Measurements from ENCODE around the gene NCLN.
"Not testable (repeated sequence)": the region's sequence is repeated elsewhere in the genome, so short reads cannot be mapped to it uniquely, and the experiment has no call there.

NCLN gene

GRCh38 chr19:3225169-3225485 lies 39.4 kb downstream of the NCLN start:
- DNase-seq (ENCODE audit: low read depth): no peak

DNA sequence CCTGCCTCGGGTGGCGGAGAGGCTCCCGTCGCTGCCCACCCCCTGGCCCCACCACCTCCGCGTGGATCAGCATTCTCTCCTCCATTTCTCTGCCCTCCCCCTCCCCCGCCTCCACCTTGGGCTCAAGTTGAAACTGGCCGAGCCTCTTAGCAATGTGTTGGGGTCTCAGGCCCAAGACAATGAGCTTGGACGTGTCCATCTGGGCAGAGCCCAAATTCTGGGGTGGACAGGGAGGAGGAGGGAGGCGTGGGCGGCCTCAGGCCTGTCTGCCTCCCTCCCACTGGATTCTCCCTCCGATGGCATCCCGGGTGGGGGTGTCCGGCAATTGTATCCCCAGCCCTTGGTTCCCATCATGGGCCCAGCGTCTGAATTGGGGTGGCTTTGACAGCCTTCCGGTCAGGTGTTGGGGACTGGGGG lies 40.0 kb downstream of the NCLN start:
- no peak for DNase-seq (ENCODE audit: low read depth)

DNA sequence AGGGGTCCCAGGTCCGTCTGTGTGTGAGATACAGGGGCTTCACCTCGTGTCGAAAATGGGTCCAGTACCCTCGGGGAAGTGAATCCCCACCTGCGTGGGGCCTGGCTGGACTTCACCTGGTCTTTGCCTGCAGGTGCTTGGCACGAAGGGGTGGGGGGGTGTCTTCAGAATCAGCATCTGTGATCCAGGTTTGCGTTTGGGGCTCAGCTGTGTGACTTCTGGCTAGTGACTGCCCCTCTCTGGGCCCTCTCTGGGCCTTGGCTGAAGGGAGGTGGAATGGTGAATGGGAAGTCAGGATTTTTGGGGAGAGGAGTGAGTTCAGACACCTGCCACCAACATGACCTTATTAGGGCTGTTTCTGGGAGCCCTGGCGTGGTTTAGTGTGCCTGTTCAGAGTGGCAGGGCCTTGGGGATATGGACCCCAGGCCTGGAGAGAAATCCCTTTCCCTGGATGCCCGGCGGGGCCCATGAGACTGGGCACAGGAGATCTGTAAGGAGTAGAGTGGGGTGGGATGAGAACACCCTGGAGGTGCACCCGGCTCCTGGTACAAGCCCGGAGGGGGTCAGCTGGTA lies 41.4 kb downstream of the NCLN start:
- no peak for DNase-seq (ENCODE audit: low read depth)

GRCh38 chr19:3229346-3229743 lies 43.6 kb downstream of the NCLN start:
- DNase-seq (ENCODE audit: low read depth): no peak

DNA sequence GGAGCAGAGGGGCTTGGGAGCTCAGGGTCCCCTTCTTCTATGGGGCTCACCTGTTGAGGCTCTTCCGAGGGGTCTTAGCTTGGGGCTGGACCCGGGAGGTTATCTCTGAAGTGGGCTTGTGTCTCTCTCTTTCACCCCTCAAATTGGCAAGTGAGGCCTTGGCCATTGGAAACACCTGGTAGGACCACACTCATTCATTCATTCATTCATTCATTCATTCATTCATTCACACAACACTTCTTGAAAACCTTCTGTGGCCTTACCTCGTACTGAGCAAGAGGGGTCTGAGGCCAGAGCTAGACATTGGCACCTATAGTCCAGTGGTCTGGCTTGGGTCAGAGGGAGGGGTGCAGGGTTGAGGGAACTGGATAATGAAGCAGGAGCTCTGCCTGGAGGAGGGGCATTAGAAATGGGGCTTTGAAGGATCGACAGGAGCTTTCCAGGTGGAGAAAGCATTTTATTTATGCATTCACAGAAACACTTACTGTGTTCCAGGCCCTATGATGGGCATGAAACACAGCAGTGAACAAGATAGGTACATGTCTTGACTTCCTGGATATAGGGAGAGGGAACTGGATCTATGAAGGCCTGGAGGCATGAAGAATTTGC lies 44.3 kb downstream of the NCLN start:
- no peak for DNase-seq (ENCODE audit: low read depth)

- DNase-seq (ENCODE audit: low read depth): no peak
Observed at GRCh38 chr19:3231288-3231687, 45.6 kb downstream of the NCLN start.

- DNase-seq (ENCODE audit: low read depth): no peak
Observed at GRCh38 chr19:3233116-3233515, 47.4 kb downstream of the NCLN start.

DNA sequence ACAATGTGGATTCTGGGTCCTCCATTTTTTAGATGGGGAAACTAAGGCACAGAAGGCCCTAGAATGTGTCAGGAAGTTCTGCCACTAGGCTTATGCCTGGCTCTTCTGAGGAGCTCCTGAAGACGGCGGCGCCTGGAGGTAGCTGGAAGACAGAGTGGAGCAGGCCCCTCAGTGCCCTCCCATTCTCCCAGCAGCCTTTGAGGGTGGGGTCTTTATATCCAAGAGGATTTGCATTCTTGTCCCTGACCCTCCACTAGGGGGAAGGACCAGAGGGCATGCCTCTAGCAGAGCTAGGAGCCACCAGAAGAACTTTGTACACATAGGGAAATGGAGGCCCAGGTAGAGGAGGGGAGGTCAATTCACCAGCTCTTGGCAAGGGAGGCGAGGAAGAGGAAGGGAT lies 48.1 kb downstream of the NCLN start:
- DNase-seq (ENCODE audit: low read depth): no peak

DNA sequence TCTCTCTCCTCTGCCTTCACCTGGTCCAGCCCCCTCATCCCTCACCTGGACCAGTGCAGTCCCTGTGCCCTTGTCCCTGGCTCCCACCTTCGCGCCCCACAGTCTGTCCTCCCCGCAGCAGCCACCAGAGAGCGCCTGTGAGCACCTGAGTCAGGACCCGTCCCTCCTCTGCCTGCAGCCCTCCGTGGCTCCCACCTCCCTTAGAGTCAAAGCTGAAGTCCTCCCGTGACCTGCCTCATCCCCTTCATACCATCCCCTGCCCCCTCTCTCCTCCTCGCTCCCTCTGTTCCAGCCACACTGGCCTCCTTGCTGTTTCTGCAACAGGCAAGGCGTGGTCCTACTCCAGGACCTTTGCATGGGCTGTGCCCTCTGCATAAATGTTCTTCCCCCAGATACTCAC lies 49.1 kb downstream of the NCLN start:
- DNase-seq (ENCODE audit: low read depth): no peak

GRCh38 chr19:3235604-3236003 lies 49.9 kb downstream of the NCLN start:
- DNase-seq (ENCODE audit: low read depth): not testable (repeated sequence)

GRCh38 chr19:3236272-3236671 lies 50.5 kb downstream of the NCLN start:
- no peak for DNase-seq (ENCODE audit: low read depth)

- DNase-seq (ENCODE audit: low read depth): no peak
Observed at GRCh38 chr19:3238066-3238561, 52.4 kb downstream of the NCLN start.

DNA sequence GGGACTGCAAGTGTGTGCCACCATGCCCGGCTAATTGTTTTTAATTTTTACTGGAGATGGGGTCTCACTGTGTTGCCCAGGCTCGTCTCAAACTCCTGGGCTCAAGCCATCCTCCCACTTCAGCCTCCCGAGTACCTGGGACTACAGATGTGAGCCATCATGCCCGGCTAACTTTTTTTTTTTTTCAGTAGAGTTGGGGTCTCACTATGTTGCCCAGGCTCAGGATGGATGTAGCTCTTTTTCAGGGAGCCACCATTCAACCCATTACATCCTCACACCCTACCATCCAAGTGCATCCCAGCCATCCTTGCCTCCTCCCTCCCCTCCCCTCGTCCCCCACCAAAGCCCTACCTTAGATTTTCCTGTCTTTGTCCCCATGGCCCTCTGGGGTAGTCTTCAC lies 53.6 kb downstream of the NCLN start:
- DNase-seq (ENCODE audit: low read depth): no peak

DNA sequence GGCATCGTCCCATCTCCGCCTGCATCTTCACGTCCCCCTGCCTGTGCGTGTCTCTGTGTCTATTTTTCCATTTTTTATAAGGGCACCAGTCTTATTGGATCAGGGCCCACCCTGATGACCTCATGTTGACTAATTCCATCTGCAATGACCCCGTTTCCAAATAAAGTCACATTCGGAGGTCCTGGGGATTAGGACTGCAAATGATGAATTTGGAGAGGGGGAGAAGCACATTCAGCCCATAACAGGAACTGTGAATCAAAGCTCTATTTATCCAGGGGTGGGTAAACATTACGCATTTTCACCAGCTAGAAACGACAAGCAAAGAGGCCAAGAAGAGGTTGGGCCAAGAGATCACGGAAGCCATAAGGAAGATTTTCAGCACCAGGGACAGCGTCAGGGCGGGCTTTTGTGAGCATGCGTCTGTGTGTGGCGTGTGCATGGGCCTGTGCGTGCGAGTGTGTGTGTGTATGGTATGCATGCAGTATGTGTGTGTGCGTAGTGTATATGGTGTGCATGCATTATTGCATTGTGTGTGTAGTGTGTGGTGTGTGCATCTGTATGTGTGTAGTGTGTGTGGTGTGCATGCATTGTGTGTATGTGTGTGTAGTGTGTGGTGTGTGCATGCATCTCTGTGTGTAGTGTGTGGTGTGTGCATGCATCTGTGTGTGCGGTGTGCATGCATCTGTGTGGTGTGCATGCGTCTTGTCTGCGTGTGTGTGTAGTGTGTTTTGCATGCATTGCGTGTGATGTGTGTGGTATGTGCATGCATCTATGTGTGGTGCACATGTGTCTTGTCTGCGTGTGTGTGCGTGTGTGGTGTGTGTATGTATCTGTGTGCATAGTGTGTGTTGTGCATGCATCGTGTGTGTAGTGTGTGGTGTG lies 58.3 kb downstream of the NCLN start:
- DNase-seq (ENCODE audit: low read depth): peak; percentile 10

- DNase-seq (ENCODE audit: low read depth): no peak
Observed at GRCh38 chr19:3245050-3245449, 59.3 kb downstream of the NCLN start.

DNA sequence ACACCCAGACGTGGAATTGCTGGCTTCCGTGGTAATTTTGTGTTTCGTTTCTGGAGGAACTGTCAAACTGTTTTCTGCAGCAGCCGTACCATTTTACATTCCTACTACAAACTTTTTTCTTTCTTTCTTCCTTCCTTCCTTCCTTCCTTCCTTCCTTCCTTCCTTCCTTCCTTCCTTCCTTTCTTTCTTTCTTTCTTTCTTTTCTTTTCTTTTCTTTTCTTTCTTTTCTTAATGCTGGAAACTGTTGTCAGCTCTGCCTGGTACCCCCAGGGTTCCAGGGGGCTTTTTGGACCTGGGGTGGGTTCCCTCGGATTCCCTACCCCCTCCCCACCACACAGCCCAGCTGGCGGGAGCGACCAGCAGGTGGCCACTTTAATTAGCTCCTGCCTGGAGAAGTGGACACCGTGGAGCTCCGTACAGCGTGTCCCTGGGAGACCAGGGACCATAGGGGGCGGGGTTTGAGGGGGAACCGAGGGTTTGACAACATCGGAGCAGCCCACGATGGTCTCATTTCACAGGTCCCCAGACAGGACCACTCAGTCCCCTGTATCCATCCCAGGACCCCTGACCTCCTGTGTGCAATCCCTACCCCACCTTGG lies 63.1 kb downstream of the NCLN start:
- DNase-seq (ENCODE audit: low read depth): no peak

GRCh38 chr19:3249408-3249807 lies 63.7 kb downstream of the NCLN start:
- DNase-seq (ENCODE audit: low read depth): no peak

GRCh38 chr19:3250675-3251074 lies 64.9 kb downstream of the NCLN start:
- no peak for DNase-seq (ENCODE audit: low read depth)

DNA sequence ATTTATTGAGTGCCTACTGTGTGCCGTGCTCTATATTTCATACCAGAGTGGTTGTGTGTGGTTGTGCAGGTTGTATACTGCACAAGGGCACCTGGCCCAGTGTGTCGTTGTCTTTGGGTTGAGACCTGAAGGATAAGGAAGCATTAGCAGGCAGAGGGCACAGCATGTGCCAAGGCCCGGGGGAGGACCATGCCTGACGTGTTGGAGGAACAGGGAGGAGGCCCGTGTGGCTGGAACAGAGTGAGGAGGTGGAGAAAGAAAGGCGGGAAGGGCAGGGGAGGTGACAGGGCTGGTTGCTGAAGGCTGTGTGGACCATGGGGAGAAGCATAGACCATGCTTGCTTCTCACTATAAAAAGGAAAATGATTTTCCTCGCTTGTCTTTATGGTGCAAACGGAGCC lies 65.5 kb downstream of the NCLN start:
- no peak for DNase-seq (ENCODE audit: low read depth)

- no peak for DNase-seq (ENCODE audit: low read depth)
Observed at GRCh38 chr19:3252650-3253049, 66.9 kb downstream of the NCLN start.

GRCh38 chr19:3253270-3253669 lies 67.5 kb downstream of the NCLN start:
- no peak for DNase-seq (ENCODE audit: low read depth)

DNA sequence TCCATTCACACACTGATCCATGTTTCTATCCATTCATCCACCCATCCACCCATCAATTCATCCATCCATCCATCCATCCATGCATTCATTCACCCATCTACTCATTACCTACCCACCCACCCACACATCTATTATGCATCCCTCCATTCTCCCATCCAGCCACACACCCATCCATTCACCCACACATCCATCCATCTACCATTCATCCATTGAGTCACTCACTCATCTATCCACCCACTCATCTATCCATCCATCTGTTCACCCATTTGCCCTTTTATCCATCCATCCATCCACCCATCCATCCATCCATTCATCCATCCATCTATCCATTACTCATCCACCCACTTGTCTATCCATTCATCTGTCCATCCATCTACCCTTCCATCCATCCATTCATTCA lies 68.8 kb downstream of the NCLN start:
- no peak for DNase-seq (ENCODE audit: low read depth)

DNA sequence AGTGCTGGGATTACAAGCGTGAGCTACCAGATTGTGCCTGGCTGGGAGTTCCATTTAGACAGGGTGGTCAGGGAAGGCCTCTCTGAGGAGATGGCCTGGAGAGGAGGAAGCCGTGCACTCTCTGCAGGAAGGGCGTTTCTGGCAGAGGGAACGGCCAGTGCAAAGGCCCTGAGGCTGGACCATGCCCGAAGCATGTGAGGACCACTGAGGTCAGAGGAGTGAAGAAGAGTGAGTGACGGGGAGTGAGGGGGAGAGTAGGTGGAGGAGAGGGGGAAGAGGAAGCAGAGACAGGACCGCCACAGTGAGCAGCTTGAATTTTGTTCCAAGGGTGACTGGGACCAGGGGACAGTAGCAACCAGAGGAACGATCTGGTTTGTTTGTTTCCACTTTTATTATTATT lies 71.3 kb downstream of the NCLN start:
- no peak for DNase-seq (ENCODE audit: low read depth)

Measured in GM04504 (cell line).